Measurements from ENCODE around the gene PCMT1. TPM values are rescaled to one million over a fixed set of nuclear protein-coding genes. Genes with fewer than 3 reads are reported as not detected.

The PCMT1 gene
- total and polyA plus RNA-seq, 9 of the 15 experiments (the other 6 are each of a cell fraction or from before 2014, with no cell fraction given), result 217 to 541 (median 327) TPM

GRCh38 chr6:149728499-149729234 lies 20.9 kb upstream of the PCMT1 start (continued):
- TF ChIP-seq RNF219 (CRISPR knock-in tag; IDR thresholded peaks at IDR 0.05) (no peak), NCOA6 (IDR thresholded peaks at IDR 0.05) (no peak), BHLHE40 (IDR thresholded peaks at IDR 0.05; ENCODE audit: low read length) (peak; percentile 38; the same call in 1 of the 2 replicates), ZNF584 (CRISPR knock-in tag; IDR thresholded peaks at IDR 0.05; ENCODE audit: low read depth) (peak; percentile 74; the same call in 1 of the 2 replicates), HDAC1 (IDR thresholded peaks at IDR 0.05) (peak; percentile 77 to 95), ZC3H4 (CRISPR knock-in tag; IDR thresholded peaks at IDR 0.05; ENCODE audit: borderline replicate concordance) (no peak), NCOA1 (IDR thresholded peaks at IDR 0.05; ENCODE audit: low read depth) (peak; percentile 79; the same call in 1 of the 2 replicates), ZNF197 (CRISPR knock-in tag; IDR thresholded peaks at IDR 0.05; ENCODE audit: low read depth) (no peak), ZBTB5 (IDR thresholded peaks at IDR 0.05) (peak; percentile 34; the same call in 1 of the 2 replicates), ELK3 (CRISPR knock-in tag; IDR thresholded peaks at IDR 0.05) (0 out of 2 replicates have a peak, but pooled peaks have one; percentile 20), EP300 (IDR thresholded peaks at IDR 0.05; ENCODE audit: low read length) (peak; percentile 93), GABPA (tag; conservative IDR thresholded peaks at IDR 0.05; ENCODE audit: low read depth) (no peak), ZNF318 (IDR thresholded peaks at IDR 0.05; ENCODE audit: borderline replicate concordance in 1 of 2, low read depth in 1 of 2) (no peak)
